Adrenal gland (tissue), 12 donors: ENCODE measurements around the gene TRAF1. TPM values are rescaled to one million over a fixed set of nuclear protein-coding genes. Genes with fewer than 3 reads are reported as not detected.

Source experiments
- DNase-seq, 7 donors: peaks; one replicate each; pipeline ENCODE4 v3.0.0-alpha.2; 2019 to 2020
- H3K27ac ChIP-seq, 5 donors: fragments of 200-600 bp; sonication (generic) in 4 of 5; 1 replicate in 3 of 5; 2 replicates in 2 of 5; pipeline versions ENCODE4 v1.5.1 to v1.8.0; 2016 to 2020; ENCODE audit warnings: mild to moderate bottlenecking in 1 of 5
- H3K27me3 ChIP-seq: fragments of 200-600 bp; 2 replicates; pipeline ENCODE4 v1.8.0; 2021
- H3K36me3 ChIP-seq, 2 donors: fragments of 200-600 bp; replicated peaks in 1 of 2; 1 replicate in 1 of 2; 2 replicates in 1 of 2; pipeline versions ENCODE4 v1.5.1 to v1.8.0; 2018 to 2022
- H3K4me1 ChIP-seq, 2 donors: fragments of 200-600 bp; replicated peaks in 1 of 2; 1 replicate in 1 of 2; 2 replicates in 1 of 2; pipeline versions ENCODE4 v1.5.1 to v1.8.0; 2018 to 2021
- H3K4me3 ChIP-seq, 4 donors: fragments of 200-600 bp; sonication (generic) in 3 of 4; one replicate each; pipeline ENCODE4 v1.5.1; 2016 to 2018
- H3K9me3 ChIP-seq, 3 donors: fragments of 200-600 bp; sonication (generic) in 1 of 3; replicated peaks in 1 of 3; 1 replicate in 2 of 3; 2 replicates in 1 of 3; pipeline versions ENCODE4 v1.5.1 to v1.8.0; 2016 to 2021
- POLR2A ChIP-seq, 2 donors: fragments of 450-650 bp; IDR thresholded peaks; one replicate each; pipeline ENCODE4 v1.6.1; 2017; ENCODE audit warnings: antibody characterized with exemption in 2 of 2, mild to moderate bottlenecking in 2 of 2, moderate library complexity in 1 of 2
- WGBS, 4 donors: extraction: QIAGEN DNeasy Blood & Tissue Kit in 2 of 4; methylation state at CpG; one replicate each; pipeline versions ENCODE4 v1.1.5 to v1.1.7; 2013 to 2017; 5-methylcytosine and 5-hydroxymethylcytosine counted together
- intact Hi-C, 2 donors: fragments of 100-400 bp; cut with DNase I; formaldehyde crosslinking; loops; one replicate each; pipeline versions ENCODE4 v1.14.1 to v1.15.0; 2022 to 2023
- polyA plus RNA-seq, 3 donors: library from polyadenylated mRNA; stranded (reverse); fragments of 200-250 nt in 2 of 3; fragments of 350-450 nt in 1 of 3; fragmentation: Illumina TruSeq in 1 of 3; extraction: RNeasy Lipid Tissue Mini Kit (QIAGEN cat#74804) in 1 of 3; gene quantifications; one replicate each; pipeline ENCODE4 v1.2.3, GENCODE V29; 2013 to 2014
- total RNA-seq, 9 donors: library from RNA; depleted of rRNA in 4 of 9; stranded (reverse); fragments of >200 nt in 4 of 9; fragments of 120-200 nt in 1 of 9; fragmentation: NEBNext Ultra II Directional in 1 of 9; extraction: Animal tissue kit (Norgen Biotek cat#: 25700) in 1 of 9; gene quantifications; one replicate each; pipeline versions ENCODE4 v1.1.0 to v1.2.4, GENCODE V29; 2013 to 2023
- TF ChIP-seq, protein P1 (sequence below), 6 experiments: fragments of 450-650 bp in 4 of 6; fragments of 200-600 bp in 2 of 6; sonication (generic) in 1 of 6; IDR thresholded peaks; 1 replicate in 5 of 6; 2 replicates in 1 of 6; pipeline versions ENCODE4 v1.5.1 to v1.8.0; 2016 to 2021; ENCODE audit warnings: antibody characterized with exemption in 6 of 6, mild to moderate bottlenecking in 2 of 6, moderate library complexity in 1 of 6
- donor health status: healthy with polysubstance abuse.
- donor health status: Bipolar disorder and iron deficiency.
- donor health status: DM: yes; HTN: yes; CAD: no.
- donor health status: DM: no; HTN: no; CAD: no.
- donor health status: DM: no; HTN: no; CAD: no.
- donor health status: DM: yes; HTN: yes; CAD: no.

Gene TRAF1
- total and polyA plus RNA-seq, 12 donors = 1.6 to 42.7 (median 7.0) TPM

- no peak for TF ChIP-seq POLR2A (IDR thresholded peaks at IDR 0.05)
- TF ChIP-seq, protein P1, sequence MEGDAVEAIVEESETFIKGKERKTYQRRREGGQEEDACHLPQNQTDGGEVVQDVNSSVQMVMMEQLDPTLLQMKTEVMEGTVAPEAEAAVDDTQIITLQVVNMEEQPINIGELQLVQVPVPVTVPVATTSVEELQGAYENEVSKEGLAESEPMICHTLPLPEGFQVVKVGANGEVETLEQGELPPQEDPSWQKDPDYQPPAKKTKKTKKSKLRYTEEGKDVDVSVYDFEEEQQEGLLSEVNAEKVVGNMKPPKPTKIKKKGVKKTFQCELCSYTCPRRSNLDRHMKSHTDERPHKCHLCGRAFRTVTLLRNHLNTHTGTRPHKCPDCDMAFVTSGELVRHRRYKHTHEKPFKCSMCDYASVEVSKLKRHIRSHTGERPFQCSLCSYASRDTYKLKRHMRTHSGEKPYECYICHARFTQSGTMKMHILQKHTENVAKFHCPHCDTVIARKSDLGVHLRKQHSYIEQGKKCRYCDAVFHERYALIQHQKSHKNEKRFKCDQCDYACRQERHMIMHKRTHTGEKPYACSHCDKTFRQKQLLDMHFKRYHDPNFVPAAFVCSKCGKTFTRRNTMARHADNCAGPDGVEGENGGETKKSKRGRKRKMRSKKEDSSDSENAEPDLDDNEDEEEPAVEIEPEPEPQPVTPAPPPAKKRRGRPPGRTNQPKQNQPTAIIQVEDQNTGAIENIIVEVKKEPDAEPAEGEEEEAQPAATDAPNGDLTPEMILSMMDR (IDR thresholded peaks at IDR 0.05) = no peak
- intact Hi-C loops = no loop called here
- H3K4me3 ChIP-seq = no peak overlapping the region
- no peaks in the 10 kb centered on the region for H3K36me3 ChIP-seq
- H3K27me3 ChIP-seq = no peaks in the 10 kb centered on the region
- 91 to 100% (median 96%) methylated on average over 3 of the region's 3 CpGs for WGBS, 4 donors
- no peaks in the 10 kb centered on the region for H3K9me3 ChIP-seq
- no peak overlapping the region for H3K27ac ChIP-seq
- H3K4me1 ChIP-seq = peaks cover 0 to 14% of the 10 kb centered on the region in 2 donors
- no peak for DNase-seq
Measured at GRCh38 chr9:120910643-120911042, 16.0 kb downstream of the TRAF1 start.

DNA sequence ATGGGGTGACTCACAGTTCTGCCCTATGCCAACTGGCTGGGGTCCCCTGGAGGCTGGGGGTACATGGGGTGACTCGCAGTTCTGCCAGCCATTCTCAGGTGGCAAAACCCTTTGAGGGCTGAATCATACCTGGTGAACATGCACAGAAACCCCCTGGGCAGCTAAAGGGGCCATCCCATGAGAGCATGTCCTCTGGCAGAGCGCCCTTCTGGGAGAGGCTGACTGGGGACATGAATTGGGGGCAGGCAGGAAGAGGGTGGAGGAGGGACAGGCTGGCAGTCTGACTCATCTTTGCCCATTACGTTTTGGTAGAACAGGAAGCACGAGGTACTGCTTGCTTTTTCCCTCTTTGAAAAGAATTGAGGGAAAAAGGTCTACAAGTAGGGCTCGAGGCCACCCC lies 16.7 kb downstream of the TRAF1 start:
- Histone ChIP-seq H3K27ac (no peak overlapping the region), H3K9me3 (no peaks in the 10 kb centered on the region), H3K4me1 (peaks cover 0 to 10% of the 10 kb centered on the region in 2 donors), H3K36me3 (no peaks in the 10 kb centered on the region), H3K4me3 (no peak overlapping the region), H3K27me3 (no peaks in the 10 kb centered on the region)
- intact Hi-C loops = no loop called here
- 58 to 71% (median 64%) methylated on average over 3 to 5 of the region's 5 CpGs for WGBS, 4 donors
- no peak for DNase-seq
- TF ChIP-seq, protein P1 (IDR thresholded peaks at IDR 0.05) = no peak
- no peak for TF ChIP-seq POLR2A (IDR thresholded peaks at IDR 0.05)

DNA sequence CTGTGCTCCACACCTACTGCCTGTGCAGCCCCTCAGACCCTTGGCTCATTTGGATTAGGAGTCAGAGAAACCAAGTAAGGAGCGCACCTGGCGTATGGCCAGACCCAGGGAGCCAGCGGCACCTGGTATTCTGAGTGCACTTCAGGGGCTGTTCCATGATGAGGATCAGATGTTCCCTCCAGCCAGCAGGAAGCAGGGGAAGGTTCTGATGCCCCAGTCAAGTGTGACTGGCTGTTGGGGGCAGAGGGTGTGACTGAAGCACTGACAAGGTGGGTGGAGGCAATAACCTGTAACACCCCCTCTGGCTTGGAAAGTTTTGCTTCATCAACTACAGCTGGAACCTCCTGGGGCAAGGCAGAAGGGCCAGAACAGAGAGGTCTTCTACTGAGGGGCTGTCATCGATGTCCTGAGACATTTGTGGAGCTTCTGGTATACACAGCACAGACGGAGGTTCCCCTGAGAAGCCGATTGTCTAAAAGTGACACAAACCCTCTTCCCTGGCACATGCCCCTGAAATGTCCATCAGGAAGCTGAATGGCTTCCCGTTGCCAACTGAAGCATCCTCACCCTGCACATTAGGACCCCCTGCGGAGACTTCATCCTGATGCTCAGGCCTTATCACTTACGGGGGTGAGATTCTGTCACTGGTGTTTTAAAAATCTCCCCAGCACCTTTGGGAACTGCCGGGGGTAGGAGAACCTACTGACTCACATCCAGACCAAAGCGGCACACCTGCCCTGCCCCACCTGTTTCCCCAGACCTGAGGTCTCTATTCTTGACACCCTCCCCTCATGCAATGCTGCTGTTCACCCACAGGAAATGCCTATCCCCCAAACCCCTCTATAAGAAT lies 21.1 kb downstream of the TRAF1 start:
- TF ChIP-seq, protein P1 (IDR thresholded peaks at IDR 0.05) = no peak
- TF ChIP-seq POLR2A (IDR thresholded peaks at IDR 0.05) = no peak
- H3K27me3 ChIP-seq = no peaks in the 10 kb centered on the region
- no peak overlapping the region for H3K4me3 ChIP-seq
- DNase-seq = no peak
- H3K27ac ChIP-seq = no peak overlapping the region
- no peaks in the 10 kb centered on the region for H3K4me1 ChIP-seq
- no peaks in the 10 kb centered on the region for H3K9me3 ChIP-seq
- peaks cover 0 to 5% of the 10 kb centered on the region in 2 donors for H3K36me3 ChIP-seq
- 85 to 98% (median 90%) methylated on average over 9 to 11 of the region's 11 CpGs for WGBS, 4 donors
- intact Hi-C loops = no loop called here

DNA sequence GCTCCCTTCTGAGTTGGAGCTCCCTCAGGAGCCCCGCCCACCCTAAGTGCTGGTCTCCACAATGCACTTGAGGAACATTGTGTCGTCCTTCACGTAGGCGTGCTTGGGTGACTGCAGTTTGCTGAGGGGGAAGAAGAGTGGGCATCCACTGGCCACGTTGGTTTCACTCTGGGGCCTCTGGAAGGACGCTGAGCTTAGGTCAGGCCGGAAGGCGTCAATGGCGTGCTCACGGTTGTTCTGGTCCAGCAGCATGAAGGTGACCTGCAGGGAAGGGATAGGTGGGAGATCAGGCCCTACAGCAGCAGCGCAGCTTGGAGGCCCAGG lies 21.7 kb downstream of the TRAF1 start:
- no peak overlapping the region for H3K27ac ChIP-seq
- no peaks in the 10 kb centered on the region for H3K4me1 ChIP-seq
- peaks cover 0 to 5% of the 10 kb centered on the region in 2 donors for H3K36me3 ChIP-seq
- H3K4me3 ChIP-seq = no peak overlapping the region
- H3K27me3 ChIP-seq = no peaks in the 10 kb centered on the region
- 93 to 97% (median 95%) methylated on average over 6 to 11 of the region's 11 CpGs for WGBS, 4 donors
- H3K9me3 ChIP-seq = no peaks in the 10 kb centered on the region
- DNase-seq = no peak
- intact Hi-C loops = no loop called here
- no peak for TF ChIP-seq POLR2A (IDR thresholded peaks at IDR 0.05)
- TF ChIP-seq, protein P1 (IDR thresholded peaks at IDR 0.05) = no peak
